ENCODE results near the gene EYS. TPM values are rescaled to one million over a fixed set of nuclear protein-coding genes. Genes with fewer than 3 reads are reported as not detected.

EYS gene
- polyA plus RNA-seq, 1 of the 3 experiments (the other 2 are of a cell fraction), result 0.05 TPM

DNA sequence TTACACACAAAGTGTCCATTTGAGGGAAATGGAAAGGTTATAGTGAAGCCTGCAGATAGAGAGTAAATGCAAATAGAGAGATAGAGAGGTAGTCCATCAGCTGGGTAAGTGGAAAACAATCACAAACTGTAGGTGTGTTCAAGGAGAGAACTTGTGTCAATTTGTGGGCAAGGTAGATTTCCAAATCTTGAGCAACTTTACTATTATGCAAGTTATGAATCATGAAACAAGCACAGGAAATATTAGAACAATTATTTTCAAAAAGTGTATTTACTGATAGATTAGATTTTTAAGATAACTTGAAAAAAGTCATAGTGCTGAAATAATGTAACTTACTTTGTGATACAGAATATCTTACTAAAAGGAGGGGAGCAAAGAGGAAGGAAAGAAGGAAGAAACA is 792.9 kb downstream of the EYS start:
- no peaks in the 10 kb centered on the region for H3F3A ChIP-seq (replicated peaks; ENCODE audit: insufficient read depth)
- TF ChIP-seq, protein P1, sequence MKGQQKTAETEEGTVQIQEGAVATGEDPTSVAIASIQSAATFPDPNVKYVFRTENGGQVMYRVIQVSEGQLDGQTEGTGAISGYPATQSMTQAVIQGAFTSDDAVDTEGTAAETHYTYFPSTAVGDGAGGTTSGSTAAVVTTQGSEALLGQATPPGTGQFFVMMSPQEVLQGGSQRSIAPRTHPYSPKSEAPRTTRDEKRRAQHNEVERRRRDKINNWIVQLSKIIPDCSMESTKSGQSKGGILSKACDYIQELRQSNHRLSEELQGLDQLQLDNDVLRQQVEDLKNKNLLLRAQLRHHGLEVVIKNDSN (IDR thresholded peaks at IDR 0.05; ENCODE audit: borderline replicate concordance, low read depth), result no peak
- TF ChIP-seq TAF1 (IDR thresholded peaks at IDR 0.05; ENCODE audit: borderline replicate concordance, low read depth, low read length), result no peak
- no peak for TF ChIP-seq SIN3A (IDR thresholded peaks at IDR 0.05; ENCODE audit: borderline replicate concordance, low read depth, low read length)
- TF ChIP-seq, protein P2, sequence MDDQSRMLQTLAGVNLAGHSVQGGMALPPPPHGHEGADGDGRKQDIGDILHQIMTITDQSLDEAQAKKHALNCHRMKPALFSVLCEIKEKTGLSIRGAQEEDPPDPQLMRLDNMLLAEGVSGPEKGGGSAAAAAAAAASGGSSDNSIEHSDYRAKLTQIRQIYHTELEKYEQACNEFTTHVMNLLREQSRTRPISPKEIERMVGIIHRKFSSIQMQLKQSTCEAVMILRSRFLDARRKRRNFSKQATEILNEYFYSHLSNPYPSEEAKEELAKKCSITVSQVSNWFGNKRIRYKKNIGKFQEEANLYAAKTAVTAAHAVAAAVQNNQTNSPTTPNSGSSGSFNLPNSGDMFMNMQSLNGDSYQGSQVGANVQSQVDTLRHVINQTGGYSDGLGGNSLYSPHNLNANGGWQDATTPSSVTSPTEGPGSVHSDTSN (IDR thresholded peaks at IDR 0.05), result no peak
- TF ChIP-seq, protein P3, sequence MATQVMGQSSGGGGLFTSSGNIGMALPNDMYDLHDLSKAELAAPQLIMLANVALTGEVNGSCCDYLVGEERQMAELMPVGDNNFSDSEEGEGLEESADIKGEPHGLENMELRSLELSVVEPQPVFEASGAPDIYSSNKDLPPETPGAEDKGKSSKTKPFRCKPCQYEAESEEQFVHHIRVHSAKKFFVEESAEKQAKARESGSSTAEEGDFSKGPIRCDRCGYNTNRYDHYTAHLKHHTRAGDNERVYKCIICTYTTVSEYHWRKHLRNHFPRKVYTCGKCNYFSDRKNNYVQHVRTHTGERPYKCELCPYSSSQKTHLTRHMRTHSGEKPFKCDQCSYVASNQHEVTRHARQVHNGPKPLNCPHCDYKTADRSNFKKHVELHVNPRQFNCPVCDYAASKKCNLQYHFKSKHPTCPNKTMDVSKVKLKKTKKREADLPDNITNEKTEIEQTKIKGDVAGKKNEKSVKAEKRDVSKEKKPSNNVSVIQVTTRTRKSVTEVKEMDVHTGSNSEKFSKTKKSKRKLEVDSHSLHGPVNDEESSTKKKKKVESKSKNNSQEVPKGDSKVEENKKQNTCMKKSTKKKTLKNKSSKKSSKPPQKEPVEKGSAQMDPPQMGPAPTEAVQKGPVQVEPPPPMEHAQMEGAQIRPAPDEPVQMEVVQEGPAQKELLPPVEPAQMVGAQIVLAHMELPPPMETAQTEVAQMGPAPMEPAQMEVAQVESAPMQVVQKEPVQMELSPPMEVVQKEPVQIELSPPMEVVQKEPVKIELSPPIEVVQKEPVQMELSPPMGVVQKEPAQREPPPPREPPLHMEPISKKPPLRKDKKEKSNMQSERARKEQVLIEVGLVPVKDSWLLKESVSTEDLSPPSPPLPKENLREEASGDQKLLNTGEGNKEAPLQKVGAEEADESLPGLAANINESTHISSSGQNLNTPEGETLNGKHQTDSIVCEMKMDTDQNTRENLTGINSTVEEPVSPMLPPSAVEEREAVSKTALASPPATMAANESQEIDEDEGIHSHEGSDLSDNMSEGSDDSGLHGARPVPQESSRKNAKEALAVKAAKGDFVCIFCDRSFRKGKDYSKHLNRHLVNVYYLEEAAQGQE (IDR thresholded peaks at IDR 0.05; ENCODE audit: low read depth, low read length), result no peak
- H3K9me3 ChIP-seq, result no peaks in the 10 kb centered on the region
- no peak overlapping the region for H2AFZ ChIP-seq (ENCODE audit: low read depth)
- H3K4me3 ChIP-seq (ENCODE audit: low read depth in 2 of 2, low read length in 1 of 2), result no peak overlapping the region
- no peaks in the 10 kb centered on the region for H3K9me2 ChIP-seq
- CTCF ChIA-PET, result no interaction called here
- no peak overlapping the region for H3K27ac ChIP-seq (ENCODE audit: low read depth in 2 of 2, low read length in 1 of 2)
- H3K27me3 ChIP-seq (ENCODE audit: insufficient read depth), result no peaks in the 10 kb centered on the region
- no peak overlapping the region for H3K9ac ChIP-seq
- DNase-seq, result no peak
- no peaks in the 10 kb centered on the region for H3K4me1 ChIP-seq (ENCODE audit: control insufficient read depth in 1 of 2, insufficient read depth in 2 of 2, low read depth in 1 of 2, low read length in 1 of 2)
- no peak overlapping the region for H3K4me2 ChIP-seq
- POLR2A ChIA-PET, result no interaction called here
- no peaks in the 10 kb centered on the region for H3K36me3 ChIP-seq (replicated peaks in 1 of 2; ENCODE audit: control insufficient read depth in 1 of 2, insufficient read depth in 2 of 2, low read length in 1 of 2)
- no peaks in the 10 kb centered on the region for H3K79me2 ChIP-seq (ENCODE audit: insufficient read depth)
- H4K20me1 ChIP-seq (ENCODE audit: insufficient read depth), result no peaks in the 10 kb centered on the region

DNA sequence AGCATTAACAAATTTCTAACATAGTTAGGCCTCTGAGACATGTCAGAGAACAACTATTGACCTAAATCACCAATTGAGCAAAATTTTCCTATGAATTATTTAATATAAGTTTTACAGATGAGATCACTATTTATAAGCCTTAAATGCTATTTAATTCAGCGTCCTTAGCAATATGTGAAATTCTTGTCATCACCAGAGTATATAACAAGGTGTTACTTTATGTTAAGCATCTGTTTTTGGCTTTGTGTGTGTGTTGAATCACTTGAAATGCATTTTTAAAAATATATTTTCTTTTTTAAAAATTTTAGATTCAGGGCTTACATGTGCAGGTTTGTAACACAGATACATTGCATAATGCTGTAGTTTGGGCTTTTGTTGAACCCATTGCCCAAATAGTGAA is 794.1 kb downstream of the EYS start:
- Histone ChIP-seq H3K9me3 (no peaks in the 10 kb centered on the region), H3K4me2 (no peak overlapping the region), H3K9me2 (no peaks in the 10 kb centered on the region), H3K4me1 (ENCODE audit: control insufficient read depth in 1 of 2, insufficient read depth in 2 of 2, low read depth in 1 of 2, low read length in 1 of 2) (no peaks in the 10 kb centered on the region), H3F3A (replicated peaks; ENCODE audit: insufficient read depth) (no peaks in the 10 kb centered on the region), H2AFZ (ENCODE audit: low read depth) (no peak overlapping the region), H4K20me1 (ENCODE audit: insufficient read depth) (no peaks in the 10 kb centered on the region), H3K36me3 (replicated peaks in 1 of 2; ENCODE audit: control insufficient read depth in 1 of 2, insufficient read depth in 2 of 2, low read length in 1 of 2) (no peaks in the 10 kb centered on the region), H3K79me2 (ENCODE audit: insufficient read depth) (no peaks in the 10 kb centered on the region), H3K4me3 (ENCODE audit: low read depth in 2 of 2, low read length in 1 of 2) (no peak overlapping the region), H3K27ac (ENCODE audit: low read depth in 2 of 2, low read length in 1 of 2) (no peak overlapping the region), H3K27me3 (ENCODE audit: insufficient read depth) (no peaks in the 10 kb centered on the region), H3K9ac (no peak overlapping the region)
- ChIA-PET POLR2A (no interaction called here), CTCF (no interaction called here)
- TF ChIP-seq SIN3A (IDR thresholded peaks at IDR 0.05; ENCODE audit: borderline replicate concordance, low read depth, low read length), result no peak
- no peak for TF ChIP-seq RXRA (IDR thresholded peaks at IDR 0.05; ENCODE audit: borderline replicate concordance, low read depth)
- no peak for TF ChIP-seq SMC3 (IDR thresholded peaks at IDR 0.05; ENCODE audit: low read depth, low read length)
- TF ChIP-seq RCOR1 (IDR thresholded peaks at IDR 0.05; ENCODE audit: low read length), result no peak
- no peak for TF ChIP-seq CTCF (IDR thresholded peaks at IDR 0.05)
- TF ChIP-seq NFIC (IDR thresholded peaks at IDR 0.05; ENCODE audit: borderline replicate concordance), result no peak
- TF ChIP-seq TAF1 (IDR thresholded peaks at IDR 0.05; ENCODE audit: borderline replicate concordance, low read depth, low read length), result no peak
- TF ChIP-seq, protein P1 (IDR thresholded peaks at IDR 0.05; ENCODE audit: borderline replicate concordance, low read depth), result no peak
- no peak for TF ChIP-seq JUND (IDR thresholded peaks at IDR 0.05)
- TF ChIP-seq, protein P4, sequence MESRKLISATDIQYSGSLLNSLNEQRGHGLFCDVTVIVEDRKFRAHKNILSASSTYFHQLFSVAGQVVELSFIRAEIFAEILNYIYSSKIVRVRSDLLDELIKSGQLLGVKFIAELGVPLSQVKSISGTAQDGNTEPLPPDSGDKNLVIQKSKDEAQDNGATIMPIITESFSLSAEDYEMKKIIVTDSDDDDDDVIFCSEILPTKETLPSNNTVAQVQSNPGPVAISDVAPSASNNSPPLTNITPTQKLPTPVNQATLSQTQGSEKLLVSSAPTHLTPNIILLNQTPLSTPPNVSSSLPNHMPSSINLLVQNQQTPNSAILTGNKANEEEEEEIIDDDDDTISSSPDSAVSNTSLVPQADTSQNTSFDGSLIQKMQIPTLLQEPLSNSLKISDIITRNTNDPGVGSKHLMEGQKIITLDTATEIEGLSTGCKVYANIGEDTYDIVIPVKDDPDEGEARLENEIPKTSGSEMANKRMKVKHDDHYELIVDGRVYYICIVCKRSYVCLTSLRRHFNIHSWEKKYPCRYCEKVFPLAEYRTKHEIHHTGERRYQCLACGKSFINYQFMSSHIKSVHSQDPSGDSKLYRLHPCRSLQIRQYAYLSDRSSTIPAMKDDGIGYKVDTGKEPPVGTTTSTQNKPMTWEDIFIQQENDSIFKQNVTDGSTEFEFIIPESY (IDR thresholded peaks at IDR 0.05; ENCODE audit: borderline replicate concordance, low read depth), result no peak
- TF ChIP-seq EP300 (IDR thresholded peaks at IDR 0.05; ENCODE audit: borderline replicate concordance in 1 of 2, low read depth in 1 of 2, low read length in 1 of 2), result no peak
- no peak for TF ChIP-seq FOSL2 (IDR thresholded peaks at IDR 0.05; ENCODE audit: borderline replicate concordance, low read depth)
- TF ChIP-seq MAX (IDR thresholded peaks at IDR 0.05; ENCODE audit: low read depth), result no peak
- TF ChIP-seq EZH2phosphoT487 (IDR thresholded peaks at IDR 0.05; ENCODE audit: borderline replicate concordance, low read depth), result no peak
- 30% methylated on average over 1 of the region's 1 CpG for WGBS (ENCODE audit: low lambda C conversion rate)
- no peak for DNase-seq

All from SK-N-SH (cell line).